NCI-H146 treated with DMSO at 0.1 percent for 48 hours (cell line): Measurements from ENCODE around the gene MKX.

Experiments
- DNase-seq: peaks from one replicate; lab custom pipeline; 2025; ENCODE audit not compliant: unreplicated experiment; lab: John Stamatoyannopoulos, UW

The MKX gene

DNA sequence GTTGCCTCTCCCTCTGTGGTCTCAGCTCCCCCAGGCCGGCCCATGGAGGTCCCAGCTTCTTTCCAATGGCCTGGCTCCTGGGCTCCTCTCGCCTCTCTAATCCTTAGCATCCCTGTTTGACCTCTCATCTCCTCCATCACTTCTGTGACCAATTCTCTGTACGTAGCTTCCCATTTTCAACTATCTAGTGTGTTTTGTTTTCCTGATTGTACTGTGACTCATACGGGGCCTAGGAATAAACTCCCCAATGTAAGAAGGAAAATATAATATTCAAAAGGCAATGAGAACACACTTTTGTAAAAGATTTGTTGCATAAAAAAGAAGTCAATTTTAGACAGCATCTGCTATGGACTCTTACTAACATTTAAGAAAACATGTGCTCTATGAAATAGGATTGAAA lies 90.3 kb downstream of the MKX start:
- no peak for DNase-seq

DNA sequence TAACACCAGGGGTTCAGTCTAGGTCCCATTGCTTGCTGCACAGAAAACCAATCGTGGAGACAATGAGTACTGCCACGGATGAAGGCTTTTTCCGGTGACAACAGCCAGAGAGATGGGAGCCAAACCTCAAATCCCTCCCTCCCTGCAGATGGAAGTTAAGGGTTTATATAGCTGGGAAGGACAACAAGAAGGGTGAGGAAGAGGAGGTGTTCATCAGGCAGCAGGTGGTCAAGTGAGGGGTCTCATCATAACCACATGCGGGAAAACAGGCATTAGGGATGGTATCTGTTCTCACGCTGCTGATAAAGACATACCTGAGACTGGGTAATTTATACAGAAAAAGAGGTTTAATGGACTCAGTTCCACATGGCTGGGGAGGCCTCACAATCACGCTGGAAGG lies 91.3 kb downstream of the MKX start:
- DNase-seq = no peak

DNA sequence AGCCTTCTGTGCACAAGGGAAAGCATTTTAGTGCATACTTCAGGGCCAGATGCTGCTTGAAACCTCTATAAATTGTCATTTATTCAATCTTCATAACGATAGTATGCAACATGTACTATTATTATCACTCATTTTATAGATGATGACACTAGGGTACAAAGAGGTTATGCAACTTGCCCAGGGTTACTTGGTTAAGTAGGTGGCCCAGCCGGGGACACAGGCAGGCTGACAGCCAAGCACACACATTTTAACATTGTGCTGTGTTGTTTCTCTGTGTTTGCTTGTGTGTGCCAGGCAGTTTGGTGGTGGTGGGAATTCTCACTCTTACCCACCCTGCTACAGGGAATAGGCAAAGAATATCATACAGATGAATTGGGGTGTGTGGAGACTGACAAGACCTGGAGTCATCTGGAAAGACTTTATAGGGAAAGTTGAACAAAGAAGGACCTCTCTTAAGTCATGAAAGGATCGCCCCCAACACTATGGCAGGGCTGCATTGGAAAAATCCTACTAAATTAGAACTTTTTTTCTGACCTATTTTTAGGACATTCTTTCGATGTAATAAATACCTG lies 98.9 kb downstream of the MKX start:
- DNase-seq = no peak

DNA sequence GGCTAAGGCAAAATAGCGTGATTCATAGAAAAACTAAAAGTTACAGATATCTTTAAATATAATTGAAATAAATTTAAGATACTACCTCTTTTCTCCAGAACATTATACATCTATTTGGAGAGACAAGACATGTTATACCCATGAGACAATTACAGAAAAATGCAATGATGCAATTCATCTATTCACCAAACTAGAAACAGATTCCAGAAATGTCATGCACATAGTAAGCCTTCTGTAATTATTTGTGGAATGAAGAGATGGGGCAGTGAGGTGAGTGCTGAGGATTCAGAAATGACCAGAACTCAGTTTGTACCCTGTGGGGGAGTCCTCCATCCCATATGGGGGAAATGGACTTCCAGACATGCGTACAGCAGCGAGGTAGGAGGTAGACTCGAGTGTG lies 99.4 kb downstream of the MKX start:
- DNase-seq = no peak

DNA sequence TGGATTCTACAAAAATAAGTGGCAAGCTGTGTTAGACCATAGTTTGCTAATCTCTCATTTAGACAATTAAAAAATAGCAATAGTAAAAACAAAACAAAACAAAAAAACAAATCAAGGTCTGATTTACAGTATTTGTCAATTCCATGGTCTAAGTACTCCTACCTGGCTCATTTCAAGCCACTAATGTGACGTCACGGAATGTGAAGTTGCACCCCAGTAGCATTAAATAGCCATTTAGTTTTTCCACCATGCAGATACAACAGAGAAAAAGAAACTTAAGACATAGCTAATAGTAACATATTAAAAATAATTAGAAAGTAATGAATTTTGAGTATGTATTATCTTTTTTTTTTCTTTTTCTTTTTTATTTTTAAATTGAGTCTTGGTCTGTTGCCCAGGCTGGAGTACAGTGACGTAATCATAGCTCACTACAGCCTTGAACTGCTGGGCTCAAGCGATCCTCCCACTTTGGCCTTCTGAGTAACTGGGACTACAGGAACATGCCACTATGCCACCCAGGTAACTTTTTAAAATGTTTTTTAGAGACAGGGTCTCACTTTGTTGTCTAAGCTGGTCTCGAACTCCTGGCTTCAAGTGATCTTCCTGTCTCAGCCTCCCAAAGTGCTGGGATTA lies 101.2 kb downstream of the MKX start:
- DNase-seq = no peak

DNA sequence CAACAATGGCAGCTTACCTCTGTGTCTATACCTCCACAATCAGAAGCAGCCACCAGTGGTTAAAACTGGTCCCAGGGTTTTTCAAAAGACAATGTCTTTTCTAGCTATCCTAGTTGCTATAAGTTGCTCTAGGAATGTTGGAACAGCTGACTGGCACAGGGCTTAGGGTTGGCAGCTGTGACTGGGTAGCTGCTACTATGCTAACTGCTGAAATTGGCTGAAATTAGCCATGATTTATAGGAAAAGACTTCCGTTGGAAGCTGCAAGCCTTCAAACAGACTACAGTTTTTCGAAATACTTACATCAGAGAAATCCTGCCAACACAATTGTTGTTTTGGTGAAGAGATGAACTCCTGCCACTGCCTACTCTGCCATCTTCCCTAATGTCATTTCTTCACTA lies 102.3 kb downstream of the MKX start:
- DNase-seq = no peak

DNA sequence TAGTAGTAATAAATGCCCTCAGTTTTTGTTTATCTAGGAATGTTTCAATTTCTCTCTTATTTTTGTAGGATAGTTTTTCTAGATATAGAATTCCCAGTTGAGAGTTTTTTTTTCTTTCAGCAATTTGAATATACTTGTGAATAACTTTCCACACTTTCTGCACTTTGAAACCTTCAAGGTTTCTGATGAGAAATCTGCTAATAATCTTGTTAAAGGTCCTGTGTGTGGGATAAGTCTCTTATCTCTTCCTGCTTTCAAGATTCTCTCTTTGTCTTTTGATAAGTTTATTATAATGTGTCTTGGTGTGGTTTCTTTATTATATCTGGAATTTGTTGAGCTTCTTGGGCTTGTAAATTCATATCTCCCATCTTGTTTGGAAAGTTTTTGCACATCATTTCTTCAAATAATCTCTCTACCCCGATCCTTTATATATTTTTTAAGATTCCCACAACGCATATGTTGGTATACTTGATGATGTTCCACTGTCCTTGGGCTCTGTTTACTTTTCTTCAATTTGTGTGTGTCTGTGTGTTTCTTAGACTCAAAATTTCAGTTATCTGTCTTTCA lies 103.5 kb downstream of the MKX start:
- no peak for DNase-seq

DNA sequence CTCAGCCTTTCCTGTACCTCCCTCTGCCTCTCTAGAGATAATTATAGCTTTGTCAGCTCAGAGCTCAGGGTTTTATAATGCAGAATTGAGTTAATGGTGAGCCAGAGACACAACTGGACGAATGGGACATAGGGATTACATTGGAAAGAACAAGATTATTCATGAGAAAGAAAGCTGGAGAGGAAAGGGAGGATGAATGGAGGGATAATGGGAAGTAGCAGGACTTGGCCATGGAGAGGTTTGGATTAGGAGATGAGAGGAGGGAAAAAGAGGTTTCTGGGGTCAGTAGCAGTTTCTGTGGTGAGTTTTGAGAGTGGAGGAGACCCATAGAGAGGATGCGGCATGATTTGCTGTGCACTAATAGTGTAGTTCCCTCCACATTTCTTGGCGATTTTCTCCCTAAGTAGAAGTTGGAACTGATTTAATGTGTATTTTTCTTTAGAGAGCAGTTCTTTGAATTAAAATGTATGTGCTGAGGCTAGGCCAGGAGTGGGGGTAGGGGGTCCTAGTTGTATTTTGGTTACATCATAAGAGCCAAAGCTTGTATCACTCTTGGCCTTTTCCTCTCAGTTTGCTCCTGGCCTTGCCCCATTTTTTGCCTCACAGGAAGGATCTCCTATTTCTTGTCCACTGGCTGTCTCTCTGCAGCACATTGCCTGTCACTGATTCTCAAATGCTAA lies 107.4 kb downstream of the MKX start:
- no peak for DNase-seq

DNA sequence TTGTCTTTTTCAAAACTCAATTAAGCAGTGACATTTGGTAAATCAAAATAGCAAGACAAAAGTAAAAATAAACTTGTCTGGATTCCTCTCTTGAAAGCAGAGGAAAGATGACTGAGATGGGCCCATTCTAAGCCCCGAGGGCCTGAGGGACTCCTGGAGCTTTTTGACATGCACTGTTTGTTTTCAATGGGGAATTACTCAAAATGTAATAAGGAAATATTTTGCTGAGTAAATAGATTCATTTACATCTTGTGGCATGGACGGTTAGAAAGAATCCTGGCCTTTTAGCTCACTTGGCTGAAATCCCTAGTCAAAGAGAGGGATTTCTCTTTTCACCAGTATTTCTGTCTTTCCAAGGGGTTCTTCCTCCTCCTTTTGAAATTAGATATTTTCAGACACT lies 108.0 kb downstream of the MKX start:
- no peak for DNase-seq

DNA sequence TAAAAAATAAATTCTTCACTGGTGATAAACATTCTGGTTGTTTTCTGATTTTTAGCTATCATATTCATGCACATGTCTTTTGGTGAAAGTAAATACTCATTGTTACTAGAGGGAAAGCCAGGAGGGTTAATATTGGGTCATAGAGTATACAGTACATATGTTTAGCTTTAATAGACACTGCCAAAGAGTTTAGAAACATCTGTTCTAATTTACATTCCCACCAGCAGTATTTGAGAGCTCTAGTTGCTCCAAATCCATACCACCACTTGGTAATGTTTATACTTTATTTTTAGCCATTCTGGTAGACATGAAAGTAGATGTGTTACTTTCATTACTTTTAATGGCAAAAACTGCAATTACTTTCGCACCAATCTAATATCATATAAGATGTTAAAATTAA lies 108.8 kb downstream of the MKX start:
- DNase-seq = no peak

DNA sequence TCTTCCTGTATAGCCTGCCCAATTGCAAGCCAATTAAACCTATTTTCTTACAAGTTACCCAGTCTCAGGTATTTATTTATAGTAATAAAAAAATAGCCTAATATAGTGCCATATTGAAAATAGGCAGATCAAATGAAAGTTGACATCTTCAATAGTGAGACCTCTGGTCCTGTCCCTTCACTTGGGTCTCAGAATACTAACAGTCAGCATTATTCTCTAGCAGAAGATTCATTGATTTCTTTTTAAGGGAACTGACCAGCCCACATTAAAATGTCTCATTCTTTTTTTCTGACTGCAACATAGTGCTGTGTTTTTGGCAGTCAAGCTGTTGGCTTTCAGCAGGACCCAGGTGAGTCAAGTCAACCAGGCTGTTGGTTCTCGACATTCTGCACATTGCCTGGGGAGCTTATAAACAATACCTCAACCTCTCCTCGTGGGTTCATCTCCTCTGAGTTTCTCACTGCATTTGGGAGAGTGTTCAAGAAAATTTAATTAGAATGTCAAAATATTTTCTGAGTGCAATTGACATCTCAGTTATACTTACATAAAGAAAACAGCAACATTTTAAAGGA lies 109.8 kb downstream of the MKX start:
- no peak for DNase-seq

DNA sequence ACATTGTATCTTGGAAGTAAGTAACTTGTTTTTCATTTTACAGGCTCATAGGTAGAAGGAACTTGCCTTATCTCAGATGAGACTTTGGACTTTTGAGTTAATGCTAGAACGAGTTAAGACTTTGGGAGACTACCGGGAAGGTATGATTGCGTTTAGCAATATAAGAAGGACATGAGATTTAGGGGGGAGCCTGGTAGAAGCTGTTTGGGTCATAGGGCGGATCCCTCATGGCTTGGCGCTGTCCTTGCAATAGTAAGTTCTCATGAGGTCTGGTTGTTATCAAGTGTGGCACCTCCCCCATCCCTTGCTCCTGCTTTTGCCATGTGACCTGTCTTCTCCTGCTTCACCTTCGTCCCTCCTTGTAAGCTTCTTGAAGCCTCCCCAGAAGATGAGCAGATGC lies 110.3 kb downstream of the MKX start:
- DNase-seq = no peak

DNA sequence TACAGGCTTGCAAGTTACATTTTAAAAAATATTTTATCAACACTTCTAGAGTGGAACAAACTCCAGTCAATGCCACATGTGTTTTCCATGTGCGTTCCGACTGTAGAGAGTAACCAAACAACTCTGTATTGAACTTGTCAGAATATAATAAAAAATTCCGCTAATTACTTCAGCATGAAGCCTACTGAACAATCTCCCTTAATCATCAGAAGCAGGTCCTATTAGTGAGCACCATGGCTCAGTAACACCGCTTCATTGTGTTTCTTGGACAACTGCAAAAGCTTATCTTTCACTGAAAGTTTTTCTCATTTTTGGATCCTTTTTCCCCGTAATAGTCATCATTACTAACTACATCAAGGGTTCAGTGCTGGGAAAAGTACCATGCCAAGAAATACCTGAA lies 117.0 kb downstream of the MKX start:
- no peak for DNase-seq

DNA sequence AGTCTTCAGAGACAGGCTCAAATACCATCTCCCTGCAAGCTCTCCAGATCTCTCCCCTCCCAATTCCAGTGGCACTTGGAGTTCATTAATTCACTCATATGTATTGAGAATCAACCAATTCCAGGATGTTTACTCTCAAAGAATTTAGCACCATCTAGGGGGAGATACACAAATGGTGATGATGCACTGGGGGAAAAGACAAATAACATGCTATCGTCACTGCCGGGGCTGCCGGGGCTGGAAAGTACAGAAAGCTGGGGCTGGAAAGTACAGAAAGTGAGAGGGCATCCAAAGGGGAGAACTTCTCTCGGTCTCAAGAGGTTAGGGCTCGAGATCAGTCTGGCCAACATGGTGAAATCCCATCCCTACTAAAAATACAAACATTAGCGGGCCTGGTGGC lies 118.7 kb downstream of the MKX start:
- DNase-seq = no peak

DNA sequence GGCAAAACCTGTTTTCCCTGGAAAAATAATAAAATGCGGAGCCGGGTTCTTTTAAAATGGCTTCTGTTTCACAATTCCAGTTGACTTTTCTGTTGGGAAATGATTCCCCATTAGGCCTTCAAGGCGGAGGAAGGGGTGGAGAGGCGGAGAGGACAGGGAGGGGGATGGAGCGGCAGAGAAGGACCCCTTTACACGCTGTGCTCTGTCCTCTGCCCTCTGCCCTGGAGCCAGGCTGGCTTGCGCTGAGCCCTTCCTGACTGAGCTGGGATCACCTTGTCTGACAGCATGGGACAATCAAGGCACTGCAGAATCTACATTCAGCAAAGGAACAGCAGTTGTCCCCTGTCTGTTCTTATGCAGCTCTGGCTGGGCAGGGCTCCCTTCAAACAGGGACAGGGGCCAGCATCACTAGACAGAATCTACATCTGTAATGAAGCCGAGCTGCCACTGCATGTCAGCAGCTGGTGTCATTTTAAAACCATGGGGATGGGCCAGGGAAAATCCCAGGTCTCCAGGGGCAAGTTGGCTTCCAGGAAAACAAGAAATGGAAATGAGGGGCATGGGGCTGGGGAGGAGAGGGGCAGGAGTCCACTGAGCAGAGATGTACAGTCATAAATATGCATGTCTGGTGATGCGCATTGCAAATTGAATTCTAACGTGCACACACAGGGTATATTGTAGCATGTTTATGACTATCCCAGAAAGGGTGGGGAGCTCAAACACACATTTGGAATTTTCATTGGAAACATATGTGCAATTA lies 120.0 kb downstream of the MKX start:
- no peak for DNase-seq

DNA sequence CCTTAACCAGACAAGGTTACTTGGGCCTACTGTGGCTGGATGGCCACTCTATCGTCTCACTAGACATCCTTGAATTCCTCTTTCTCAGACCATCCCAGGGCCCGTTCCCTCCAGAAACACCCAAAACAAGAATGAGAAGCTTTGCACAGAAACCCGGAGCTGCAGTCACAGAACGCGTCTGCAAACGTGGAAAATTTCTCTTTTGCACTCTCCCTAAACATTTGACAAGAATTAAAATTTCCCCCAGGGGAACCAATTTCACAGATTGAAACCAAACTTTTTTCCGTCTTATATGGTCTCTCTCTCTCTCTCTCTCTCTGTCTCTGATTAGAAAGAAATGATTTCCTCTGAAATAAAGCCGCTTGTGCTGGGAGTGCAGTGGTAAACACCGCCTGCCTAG lies 120.7 kb downstream of the MKX start:
- DNase-seq = no peak
